Lower lobe of right lung (tissue), 2 donors: ENCODE data around the gene THEMIS2. TPM values are rescaled to one million over a fixed set of nuclear protein-coding genes. Genes with fewer than 3 reads are reported as not detected.

ENCODE experiments used
- ATAC-seq, 2 donors: fragments of 200-7000 bp; cut with Tn5 transposase; one replicate each; pipeline ENCODE4 v1.9.1; 2020 to 2022; ENCODE audit warnings: mild to moderate bottlenecking in 2 of 2, moderate library complexity in 2 of 2
- DNase-seq: peaks from one replicate; pipeline ENCODE4 v3.0.0-alpha.2; 2020
- H3K27ac ChIP-seq: fragments of 200-600 bp; one replicate; pipeline ENCODE4 v1.8.0; 2022
- H3K27me3 ChIP-seq: fragments of 200-600 bp; one replicate; pipeline ENCODE4 v1.8.0; 2022; ENCODE audit warnings: low read depth
- H3K36me3 ChIP-seq: fragments of 200-600 bp; one replicate; pipeline ENCODE4 v1.8.0; 2022; ENCODE audit warnings: mild to moderate bottlenecking
- H3K4me1 ChIP-seq: fragments of 200-600 bp; one replicate; pipeline ENCODE4 v1.8.0; 2022
- H3K4me3 ChIP-seq: fragments of 200-600 bp; one replicate; pipeline ENCODE4 v1.8.0; 2022; ENCODE audit warnings: mild to moderate bottlenecking
- H3K9me3 ChIP-seq: fragments of 200-600 bp; one replicate; pipeline ENCODE4 v1.8.0; 2022
- intact Hi-C: fragments of 100-400 bp; cut with DNase I; formaldehyde crosslinking; loops from one replicate; pipeline ENCODE4 v1.11.0; 2022
- total RNA-seq: library from RNA; stranded (reverse); fragmentation: NEBNext Ultra II Directional; extraction: Animal tissue kit (Norgen Biotek cat#: 25700); gene quantifications from one replicate; pipeline ENCODE4 v1.2.1, GENCODE V29; 2021
- TF ChIP-seq, protein P1 (sequence below): fragments of 200-600 bp; IDR thresholded peaks from one replicate; pipeline ENCODE4 v1.8.0; 2022; ENCODE audit warnings: antibody characterized with exemption, mild to moderate bottlenecking
- donor health status: DM: no; HTN: yes; CAD: no; lungs with severe emphysema.

THEMIS2 gene
- total RNA-seq, 1 donor from 2014 or later = 161 TPM

DNA sequence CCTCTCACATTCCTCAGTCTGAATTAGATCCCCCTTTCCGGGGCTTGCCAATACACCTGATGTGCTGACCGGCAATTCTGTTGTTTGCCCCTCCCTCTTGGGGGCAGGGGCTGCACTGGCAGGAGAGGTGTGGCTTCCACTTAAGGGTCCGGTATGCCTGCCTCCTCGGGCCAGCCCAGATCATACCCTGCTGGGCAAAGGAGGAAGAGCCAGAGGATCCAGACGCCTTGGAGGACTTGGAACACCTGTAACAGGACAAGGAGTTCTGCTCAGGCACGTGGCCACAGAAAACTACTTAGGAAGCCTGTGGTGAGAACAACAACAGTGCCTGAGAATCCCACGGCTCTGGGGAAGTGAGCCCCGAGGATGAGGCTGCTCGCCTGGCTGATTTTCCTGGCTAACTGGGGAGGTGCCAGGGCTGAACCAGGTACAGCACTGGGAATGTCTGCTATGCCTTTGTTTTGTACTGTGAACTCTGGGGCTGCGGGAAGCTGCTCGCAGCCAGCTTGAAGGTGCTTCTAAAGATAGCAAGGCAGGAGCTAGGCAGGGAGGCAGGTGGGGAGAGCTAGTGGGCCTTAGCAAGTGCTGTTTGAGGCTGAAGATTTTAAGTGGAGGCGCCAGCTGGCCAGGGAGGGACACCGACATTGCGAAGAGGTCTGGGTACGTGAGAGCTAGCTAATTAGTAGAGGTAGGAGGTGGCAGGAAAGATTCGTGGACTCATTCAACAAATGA, 62.6 kb downstream of the THEMIS2 start, which contains the start of gene SMPDL3B:
TSS of gene SMPDL3B (plus strand) at position 183 of the 732 bp plus-strand sequence. CDS start at position 367, 184 bp downstream.
- Histone ChIP-seq H3K27ac (peak within 1 kb of the TSS; percentile 75), H3K4me3 (peak within 1 kb of the TSS; percentile 48), H3K4me1 (peaks cover 11% of the 10 kb centered on the region), H3K36me3 (no peaks in the 10 kb centered on the region), H3K27me3 (peaks cover 9% of the 10 kb centered on the region), H3K9me3 (no peaks in the 10 kb centered on the region)
- TF ChIP-seq, protein P1, sequence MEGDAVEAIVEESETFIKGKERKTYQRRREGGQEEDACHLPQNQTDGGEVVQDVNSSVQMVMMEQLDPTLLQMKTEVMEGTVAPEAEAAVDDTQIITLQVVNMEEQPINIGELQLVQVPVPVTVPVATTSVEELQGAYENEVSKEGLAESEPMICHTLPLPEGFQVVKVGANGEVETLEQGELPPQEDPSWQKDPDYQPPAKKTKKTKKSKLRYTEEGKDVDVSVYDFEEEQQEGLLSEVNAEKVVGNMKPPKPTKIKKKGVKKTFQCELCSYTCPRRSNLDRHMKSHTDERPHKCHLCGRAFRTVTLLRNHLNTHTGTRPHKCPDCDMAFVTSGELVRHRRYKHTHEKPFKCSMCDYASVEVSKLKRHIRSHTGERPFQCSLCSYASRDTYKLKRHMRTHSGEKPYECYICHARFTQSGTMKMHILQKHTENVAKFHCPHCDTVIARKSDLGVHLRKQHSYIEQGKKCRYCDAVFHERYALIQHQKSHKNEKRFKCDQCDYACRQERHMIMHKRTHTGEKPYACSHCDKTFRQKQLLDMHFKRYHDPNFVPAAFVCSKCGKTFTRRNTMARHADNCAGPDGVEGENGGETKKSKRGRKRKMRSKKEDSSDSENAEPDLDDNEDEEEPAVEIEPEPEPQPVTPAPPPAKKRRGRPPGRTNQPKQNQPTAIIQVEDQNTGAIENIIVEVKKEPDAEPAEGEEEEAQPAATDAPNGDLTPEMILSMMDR = peak; percentile 32
- DNase-seq (peak; percentile 82), ATAC-seq (peak; percentile 96 to 98)
- intact Hi-C loops = no loop called here

DNA sequence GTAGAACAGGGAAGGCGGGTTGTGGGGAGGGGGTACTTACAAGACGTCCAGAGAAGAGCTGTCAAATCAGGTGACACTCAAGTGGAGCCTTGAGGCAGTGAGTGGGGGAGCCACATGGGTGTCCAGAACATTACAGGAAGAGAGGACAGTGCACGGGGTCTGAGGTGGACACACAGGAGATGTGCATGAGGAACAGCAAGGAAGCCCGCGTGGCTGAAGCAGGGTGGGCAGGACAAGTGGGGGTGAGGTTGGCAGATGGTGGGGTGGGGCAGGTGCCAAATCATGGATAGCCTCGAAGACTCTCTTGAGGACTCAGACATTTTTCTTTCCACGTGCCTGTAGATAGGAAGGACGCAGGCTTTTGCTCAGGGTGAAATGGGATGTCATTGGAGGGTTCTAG, 63.4 kb downstream of the THEMIS2 start:
- no peak for DNase-seq

More for the DNA sequence above, 63.4 kb downstream of the THEMIS2 start:
- Histone ChIP-seq H3K36me3 (no peaks in the 10 kb centered on the region), H3K4me3 (peak overlapping the region; percentile 48), H3K9me3 (no peaks in the 10 kb centered on the region), H3K27ac (no peak overlapping the region), H3K27me3 (peaks cover 9% of the 10 kb centered on the region), H3K4me1 (peaks cover 18% of the 10 kb centered on the region)
- ATAC-seq = no peak
- intact Hi-C loops = no loop called here
- TF ChIP-seq, protein P1 = no peak

Other genes starting within 250 kb of the THEMIS2 start
- 193 TPM for gene FGR, start 237.4 kb upstream of the THEMIS2 start, total RNA-seq
- 211 TPM for gene IFI6, start 200.4 kb upstream of the THEMIS2 start, total RNA-seq
- 18.0 TPM for gene FAM76A, start 146.6 kb upstream of the THEMIS2 start, total RNA-seq
- 91.0 TPM for gene STX12, start 99.3 kb upstream of the THEMIS2 start, total RNA-seq
- 31.3 TPM for gene PPP1R8, start 41.8 kb upstream of the THEMIS2 start, total RNA-seq
- gene RPA2, start 42.0 kb downstream of the THEMIS2 start, total RNA-seq = 26.3 TPM
- gene SMPDL3B, start 62.5 kb downstream of the THEMIS2 start, total RNA-seq = 15.4 TPM
- gene XKR8, start 87.4 kb downstream of the THEMIS2 start, total RNA-seq = 12.8 TPM
- gene EYA3, start 216.1 kb downstream of the THEMIS2 start, total RNA-seq = 20.4 TPM